Breast epithelium (tissue), 3 donors: ENCODE results near the gene PRR7.

Experiments used
- POLR2AphosphoS5 ChIP-seq, 3 donors: sonication (generic); formaldehyde crosslinking; IDR thresholded peaks; one replicate each; pipeline ENCODE4 v1.6.1; 2017; ENCODE audit warnings: antibody characterized with exemption in 3 of 3
- TF ChIP-seq, protein P1 (sequence below), 3 donors: fragments of 450-650 bp; IDR thresholded peaks; one replicate each; pipeline ENCODE4 v1.5.1; 2016 to 2017; ENCODE audit warnings: antibody characterized with exemption in 3 of 3, mild to moderate bottlenecking in 3 of 3, moderate library complexity in 3 of 3

DNA sequence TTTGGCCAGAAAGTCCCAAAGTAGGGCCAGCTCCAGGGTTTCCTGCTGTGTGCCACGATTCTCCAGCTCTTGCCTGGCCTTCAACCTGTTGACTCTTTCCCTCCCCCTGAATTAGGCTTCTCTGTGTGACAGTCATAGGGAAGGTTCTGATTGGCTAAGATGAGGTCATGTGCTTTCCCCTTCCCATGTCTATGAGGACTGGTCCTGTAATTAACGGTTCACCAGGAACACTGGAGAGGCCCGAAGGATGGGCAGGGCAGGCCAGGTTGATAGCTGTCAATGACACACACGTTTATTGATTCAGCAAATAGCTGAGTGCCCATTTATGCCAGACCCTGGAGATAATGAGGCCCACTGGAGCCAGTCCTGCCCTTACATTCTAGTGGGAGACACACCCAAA lies 9.0 kb upstream of the PRR7 start:
- TF ChIP-seq, protein P1, sequence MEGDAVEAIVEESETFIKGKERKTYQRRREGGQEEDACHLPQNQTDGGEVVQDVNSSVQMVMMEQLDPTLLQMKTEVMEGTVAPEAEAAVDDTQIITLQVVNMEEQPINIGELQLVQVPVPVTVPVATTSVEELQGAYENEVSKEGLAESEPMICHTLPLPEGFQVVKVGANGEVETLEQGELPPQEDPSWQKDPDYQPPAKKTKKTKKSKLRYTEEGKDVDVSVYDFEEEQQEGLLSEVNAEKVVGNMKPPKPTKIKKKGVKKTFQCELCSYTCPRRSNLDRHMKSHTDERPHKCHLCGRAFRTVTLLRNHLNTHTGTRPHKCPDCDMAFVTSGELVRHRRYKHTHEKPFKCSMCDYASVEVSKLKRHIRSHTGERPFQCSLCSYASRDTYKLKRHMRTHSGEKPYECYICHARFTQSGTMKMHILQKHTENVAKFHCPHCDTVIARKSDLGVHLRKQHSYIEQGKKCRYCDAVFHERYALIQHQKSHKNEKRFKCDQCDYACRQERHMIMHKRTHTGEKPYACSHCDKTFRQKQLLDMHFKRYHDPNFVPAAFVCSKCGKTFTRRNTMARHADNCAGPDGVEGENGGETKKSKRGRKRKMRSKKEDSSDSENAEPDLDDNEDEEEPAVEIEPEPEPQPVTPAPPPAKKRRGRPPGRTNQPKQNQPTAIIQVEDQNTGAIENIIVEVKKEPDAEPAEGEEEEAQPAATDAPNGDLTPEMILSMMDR (IDR thresholded peaks at IDR 0.05) = no peak
- no peak for TF ChIP-seq POLR2AphosphoS5 (IDR thresholded peaks at IDR 0.05)
